HG03025 (cell line): Measurements from ENCODE around the gene PROM2.

Experiments used
- ATAC-seq: cut with Tn5 transposase; IDR thresholded peaks from one replicate; pipeline ENCODE4 v1.9.1; 2021; ENCODE audit warnings: mild to moderate bottlenecking, moderate library complexity; ENCODE audit not compliant: unreplicated experiment, low FRiP score

The PROM2 gene

GRCh38 chr2:95283562-95283961 lies 9.3 kb downstream of the PROM2 start:
- no peak for ATAC-seq

GRCh38 chr2:95284886-95285541 lies 10.8 kb downstream of the PROM2 start:
- ATAC-seq, result no peak

- ATAC-seq, result no peak
These were observed 11.3 kb downstream of the PROM2 start for GRCh38 chr2:95285542-95285932.

- ATAC-seq, result no peak
These were observed 13.1 kb downstream of the PROM2 start for GRCh38 chr2:95287336-95287735.

- ATAC-seq, result no peak
These were observed 13.6 kb downstream of the PROM2 start for GRCh38 chr2:95287806-95288205.

- no peak for ATAC-seq
These were observed 15.0 kb downstream of the PROM2 start for GRCh38 chr2:95289253-95289652.

GRCh38 chr2:95291222-95291621 lies 17.0 kb downstream of the PROM2 start:
- no peak for ATAC-seq

- no peak for ATAC-seq
These were observed 18.5 kb downstream of the PROM2 start for GRCh38 chr2:95292623-95293260.

- no peak for ATAC-seq
These were observed 20.5 kb downstream of the PROM2 start for GRCh38 chr2:95294579-95295250.

- ATAC-seq, result no peak
These were observed 21.1 kb downstream of the PROM2 start for GRCh38 chr2:95295376-95295775.

GRCh38 chr2:95296011-95296410 lies 21.8 kb downstream of the PROM2 start:
- ATAC-seq, result no peak

GRCh38 chr2:95296880-95297487 lies 22.7 kb downstream of the PROM2 start, which contains the start of gene KCNIP3:
KCNIP3 (plus strand) TSS chr2:95297347; CDS start chr2:95297439, 92 bp downstream.
- no peak for ATAC-seq

GRCh38 chr2:95297639-95298395 lies 23.6 kb downstream of the PROM2 start:
- no peak for ATAC-seq

GRCh38 chr2:95298486-95299111 lies 24.4 kb downstream of the PROM2 start:
- no peak for ATAC-seq

GRCh38 chr2:95299961-95300360 lies 25.7 kb downstream of the PROM2 start:
- no peak for ATAC-seq

- no peak for ATAC-seq
These were observed 26.2 kb downstream of the PROM2 start for GRCh38 chr2:95300450-95300849.

GRCh38 chr2:95301186-95301585 lies 26.9 kb downstream of the PROM2 start:
- no peak for ATAC-seq

GRCh38 chr2:95301876-95302641 lies 27.8 kb downstream of the PROM2 start:
- no peak for ATAC-seq

- ATAC-seq, result no peak
These were observed 29.1 kb downstream of the PROM2 start for GRCh38 chr2:95303191-95303919.
